IMR-90 (cell line): ENCODE measurements around the gene ACCSL. TPM values are rescaled to one million over a fixed set of nuclear protein-coding genes. Genes with fewer than 3 reads are reported as not detected.

Source experiments
- ATAC-seq: fragments of 200-7000 bp; cut with Tn5 transposase; 2 replicates; pipeline ENCODE4 v1.9.1; 2020; ENCODE audit warnings: low read depth, mild to moderate bottlenecking, moderate library complexity
- BruUV-seq: library from RNA; stranded (reverse); fragments of 400-500 nt; replicated peaks from 2 replicates; lab custom pipeline; 2021; lab: Mats Ljungman, UMichigan
- CTCF ChIA-PET: fragments of 300-600 bp; formaldehyde crosslinking; extraction: SDS; loops from one replicate; lab custom pipeline; 2021; ENCODE audit warnings: antibody characterized with exemption; lab: Yijun Ruan, JAX
- POLR2A ChIA-PET: fragments of 300-600 bp; sonication (Branson Sonifier 250); formaldehyde crosslinking; loops from one replicate; lab custom pipeline; 2022; ENCODE audit warnings: antibody characterized with exemption; ENCODE audit not compliant: unreplicated experiment; lab: Charles Lee
- DNase-seq: peaks from one replicate; pipeline ENCODE4 v3.0.0; 2013
- H2AFZ ChIP-seq: replicated peaks from 2 replicates; pipeline ENCODE3; 2013; ENCODE audit warnings: low read length, mild to moderate bottlenecking; ENCODE audit not compliant: poor library complexity
- H2AK5ac ChIP-seq: 2 replicates; pipeline ENCODE4 v1.6.1; 2013; ENCODE audit warnings: low read depth, low read length, inconsistent platforms
- H2AK9ac ChIP-seq: replicated peaks from 2 replicates; pipeline ENCODE3; 2013; ENCODE audit warnings: mild to moderate bottlenecking, low read depth, low read length, moderate library complexity; ENCODE audit not compliant: poor library complexity
- H2BK120ac ChIP-seq: 2 replicates; pipeline ENCODE4 v1.6.1; 2013; ENCODE audit warnings: low read depth, low read length, inconsistent platforms
- H2BK15ac ChIP-seq: 3 replicates; pipeline ENCODE4 v1.6.1; 2013; ENCODE audit warnings: low read depth, low read length, inconsistent platforms
- H2BK20ac ChIP-seq: 2 replicates; pipeline ENCODE4 v1.6.1; 2013; ENCODE audit warnings: low read depth, mild to moderate bottlenecking, inconsistent platforms, low read length, moderate library complexity
- H2BK5ac ChIP-seq: 2 replicates; pipeline ENCODE4 v1.6.1; 2013; ENCODE audit warnings: mild to moderate bottlenecking, low read depth, low read length, inconsistent platforms; ENCODE audit not compliant: poor library complexity, severe bottlenecking
- H3K14ac ChIP-seq: replicated peaks from 2 replicates; pipeline ENCODE4 v1.6.1; 2013; ENCODE audit warnings: low read depth, low read length, inconsistent platforms
- H3K18ac ChIP-seq: 2 replicates; pipeline ENCODE4 v1.6.1; 2013; ENCODE audit warnings: low read depth, low read length, control low read depth
- H3K23ac ChIP-seq: 2 replicates; pipeline ENCODE4 v1.6.1; 2013; ENCODE audit warnings: low read depth, low read length, inconsistent platforms
- H3K27ac ChIP-seq: 2 replicates; pipeline ENCODE4 v1.5.1; 2013; ENCODE audit warnings: mild to moderate bottlenecking, control low read depth, low read length; ENCODE audit not compliant: insufficient read depth
- H3K27me3 ChIP-seq: 2 replicates; pipeline ENCODE4 v1.6.1; 2013; ENCODE audit warnings: low read length; ENCODE audit not compliant: control insufficient read depth, insufficient read depth
- H3K36me3 ChIP-seq: 2 replicates; pipeline ENCODE4 v1.6.1; 2013; ENCODE audit warnings: low read length, mixed read lengths; ENCODE audit not compliant: control insufficient read depth, insufficient read depth
- H3K4ac ChIP-seq: 2 replicates; pipeline ENCODE4 v1.6.1; 2013; ENCODE audit warnings: low read depth, low read length, inconsistent platforms
- H3K4me1 ChIP-seq: 2 replicates; pipeline ENCODE4 v1.6.1; 2013; ENCODE audit warnings: low read length, mixed read lengths; ENCODE audit not compliant: control insufficient read depth, insufficient read depth
- H3K4me2 ChIP-seq: 2 replicates; pipeline ENCODE4 v1.6.1; 2013; ENCODE audit warnings: low read depth, mild to moderate bottlenecking, control low read depth, low read length, moderate library complexity
- H3K4me3 ChIP-seq: 2 replicates; pipeline ENCODE4 v1.5.1; 2013; ENCODE audit warnings: low read depth, mild to moderate bottlenecking, control low read depth, low read length, moderate library complexity; ENCODE audit not compliant: insufficient read depth
- H3K56ac ChIP-seq: 2 replicates; pipeline ENCODE4 v1.6.1; 2013; ENCODE audit warnings: low read length, inconsistent platforms; ENCODE audit not compliant: insufficient read depth; ENCODE audit errors: extremely low read depth
- H3K79me1 ChIP-seq, 2 experiments: 2 replicates each; pipeline ENCODE4 v1.6.1; 2013; ENCODE audit warnings: low read length in 2 of 2, inconsistent platforms in 1 of 2, low read depth in 1 of 2
- H3K9ac ChIP-seq: 2 replicates; pipeline ENCODE4 v1.6.1; 2013; ENCODE audit warnings: low read depth, low read length, control low read depth
- H3K9me1 ChIP-seq: 2 replicates; pipeline ENCODE4 v1.6.1; 2013; ENCODE audit warnings: low read length, inconsistent platforms; ENCODE audit not compliant: insufficient read depth
- H3K9me3 ChIP-seq: 2 replicates; pipeline ENCODE4 v1.6.1; 2013; ENCODE audit warnings: low read length; ENCODE audit not compliant: control insufficient read depth, insufficient read depth
- H4K20me1 ChIP-seq: 2 replicates; pipeline ENCODE4 v1.6.1; 2013; ENCODE audit warnings: low read length, inconsistent platforms; ENCODE audit not compliant: insufficient read depth
- H4K5ac ChIP-seq: 2 replicates; pipeline ENCODE4 v1.6.1; 2013; ENCODE audit warnings: mild to moderate bottlenecking, low read depth, low read length, control low read depth
- H4K8ac ChIP-seq, 2 experiments: 2 replicates each; pipeline ENCODE4 v1.6.1; 2013; ENCODE audit warnings: low read depth in 2 of 2, low read length in 2 of 2, control low read depth in 1 of 2, inconsistent platforms in 1 of 2
- H4K91ac ChIP-seq: 2 replicates; pipeline ENCODE4 v1.6.1; 2013; ENCODE audit warnings: low read depth, low read length, inconsistent platforms; ENCODE audit not compliant: insufficient read depth
- BHLHE40 ChIP-seq: fragments of 150-350 bp; IDR thresholded peaks from 2 replicates; pipeline ENCODE4 v1.6.1; 2016; ENCODE audit warnings: mild to moderate bottlenecking, low read depth, low read length
- CHD1 ChIP-seq: IDR thresholded peaks from 2 replicates; pipeline ENCODE4 v1.6.1; 2012; ENCODE audit warnings: low read depth, low read length, improper control_type of control experiment
- FOS ChIP-seq: fragments of 150-350 bp; IDR thresholded peaks from 2 replicates; pipeline ENCODE4 v1.6.1; 2016; ENCODE audit warnings: low read depth, low read length
- POLR2A ChIP-seq: IDR thresholded peaks from 2 replicates; pipeline ENCODE4 v1.6.1; 2012; ENCODE audit warnings: mild to moderate bottlenecking, low read depth, low read length
- WGBS, 2 experiments: methylation state at CpG; one replicate each; pipeline versions ENCODE4 v1.1.5 to v1.1.7; 2013; ENCODE audit warnings: missing lambda C conversion rate in 2 of 2; ENCODE audit not compliant: insufficient read length in 1 of 2; ENCODE audit errors: extremely low coverage in 2 of 2; 5-methylcytosine and 5-hydroxymethylcytosine counted together
- dilution Hi-C: fragments of 300-500 bp; cut with HindIII; formaldehyde crosslinking; loops from one replicate; pipeline ENCODE4 v1.14.3; 2018; ENCODE audit warnings: low sequenced_read_pairs; ENCODE audit not compliant: unreplicated experiment
- in situ Hi-C: fragments of 300-500 bp; cut with MboI; formaldehyde crosslinking; loops from 3 replicates; pipeline ENCODE4 v1.14.3; 2019; ENCODE audit warnings: low sequenced_read_pairs, inconsistent platforms, mixed read lengths
- intact Hi-C: fragments of 100-400 bp; cut with micrococcal nuclease; formaldehyde crosslinking; loops from 2 replicates; pipeline ENCODE4 v1.10.0; 2022
- polyA plus RNA-seq, 3 experiments: library from polyadenylated mRNA; depleted of rRNA; stranded (reverse); fragments of >200 nt; gene quantifications; 2 replicates each; pipeline ENCODE4 v1.2.3, GENCODE V29; 2012; ENCODE audit warnings: low replicate concordance in 1 of 3
- total RNA-seq: library from RNA; depleted of rRNA; stranded (reverse); fragments of >200 nt; gene quantifications from 2 replicates; pipeline ENCODE4 v1.2.3, GENCODE V29; 2012

Gene ACCSL
- total and polyA plus RNA-seq, 2 of the 4 experiments (the other 2 are of a cell fraction), result not detected

GRCh38 chr11:44066732-44067141 lies 19.0 kb downstream of the ACCSL start:
- peak overlapping the region; percentile 42 for H3K27ac ChIP-seq
- no peak overlapping the region for H2BK5ac ChIP-seq
- no peaks in the 10 kb centered on the region; a peak in 1 of 4 replicates for H3K79me1 ChIP-seq
- no peak overlapping the region for H2BK15ac ChIP-seq
- H4K8ac ChIP-seq, result peak overlapping the region; percentile 92 to 93; a peak in 3 of 4 replicates
- no peaks in the 10 kb centered on the region for H4K20me1 ChIP-seq
- H3K18ac ChIP-seq, result peak overlapping the region; percentile 55; the same call in 1 of the 2 replicates
- peaks cover 3% of the 10 kb centered on the region; the same call in 1 of the 2 replicates for H3K9me1 ChIP-seq
- H3K14ac ChIP-seq, result peak overlapping the region; percentile 80; the same call in 1 of the 2 replicates
- no peak overlapping the region for H3K23ac ChIP-seq
- H3K4ac ChIP-seq, result peak overlapping the region; percentile 90
- peaks cover 3% of the 10 kb centered on the region; the same call in 1 of the 2 replicates for H3K4me1 ChIP-seq
- H3K4me3 ChIP-seq, result peak overlapping the region; percentile 57
- 0 out of 2 replicates have a peak overlapping the region, but pooled peaks have one; percentile 76 for H4K91ac ChIP-seq
- 82% methylated on average over 3 of the region's 10 CpGs; no CpG with 5 or more reads in 1 of the 2 experiments for WGBS, 2 experiments
- no peak overlapping the region for H2BK20ac ChIP-seq
- dilution Hi-C loops (no loop called here), intact Hi-C loops (no loop called here), in situ Hi-C loops (no loop called here)
- H3K9me3 ChIP-seq, result no peaks in the 10 kb centered on the region
- H3K36me3 ChIP-seq, result no peaks in the 10 kb centered on the region
- H2AK5ac ChIP-seq, result no peak overlapping the region
- ATAC-seq (no peak), DNase-seq (peak; percentile 69)
- peak overlapping the region; percentile 60 for H3K4me2 ChIP-seq
- no peak overlapping the region for H2BK120ac ChIP-seq
- BruUV-seq, result no TSS peak
- H3K56ac ChIP-seq, result no peak overlapping the region
- POLR2A ChIA-PET, result interaction anchor here (0.5 to 0.6 kb wide), 2 partner anchors 121 to 1646 kb away, joined by 5 to 6 read pairs; no protein-coding TSS in a partner anchor
- H3K27me3 ChIP-seq, result peaks cover 3% of the 10 kb centered on the region; the same call in 1 of the 2 replicates
- H2AFZ ChIP-seq, result peak overlapping the region; percentile 92
- peak overlapping the region; percentile 69 for H3K9ac ChIP-seq
- CTCF ChIA-PET, result interaction anchor here (0.6 kb wide), 2 partner anchors 557 to 1037 kb away, joined by 4 to 6 read pairs; no protein-coding TSS in a partner anchor
- peak overlapping the region; percentile 51 for H4K5ac ChIP-seq
- TF ChIP-seq CHD1 (no peak), POLR2A (0 out of 2 replicates have a peak, but pooled peaks have one; percentile 8), BHLHE40 (no peak), FOS (peak; percentile 29; the same call in 1 of the 2 replicates)
- peak overlapping the region; percentile 81 for H2AK9ac ChIP-seq
